Embryonic facial prominence (tissue), 1 donor: ENCODE results near the gene DUSP1.

ENCODE experiments used
- DNase-seq: peaks from one replicate; pipeline ENCODE4 v3.0.0-alpha.2; 2016; ENCODE audit errors: extremely low spot score

DUSP1 gene

DNA sequence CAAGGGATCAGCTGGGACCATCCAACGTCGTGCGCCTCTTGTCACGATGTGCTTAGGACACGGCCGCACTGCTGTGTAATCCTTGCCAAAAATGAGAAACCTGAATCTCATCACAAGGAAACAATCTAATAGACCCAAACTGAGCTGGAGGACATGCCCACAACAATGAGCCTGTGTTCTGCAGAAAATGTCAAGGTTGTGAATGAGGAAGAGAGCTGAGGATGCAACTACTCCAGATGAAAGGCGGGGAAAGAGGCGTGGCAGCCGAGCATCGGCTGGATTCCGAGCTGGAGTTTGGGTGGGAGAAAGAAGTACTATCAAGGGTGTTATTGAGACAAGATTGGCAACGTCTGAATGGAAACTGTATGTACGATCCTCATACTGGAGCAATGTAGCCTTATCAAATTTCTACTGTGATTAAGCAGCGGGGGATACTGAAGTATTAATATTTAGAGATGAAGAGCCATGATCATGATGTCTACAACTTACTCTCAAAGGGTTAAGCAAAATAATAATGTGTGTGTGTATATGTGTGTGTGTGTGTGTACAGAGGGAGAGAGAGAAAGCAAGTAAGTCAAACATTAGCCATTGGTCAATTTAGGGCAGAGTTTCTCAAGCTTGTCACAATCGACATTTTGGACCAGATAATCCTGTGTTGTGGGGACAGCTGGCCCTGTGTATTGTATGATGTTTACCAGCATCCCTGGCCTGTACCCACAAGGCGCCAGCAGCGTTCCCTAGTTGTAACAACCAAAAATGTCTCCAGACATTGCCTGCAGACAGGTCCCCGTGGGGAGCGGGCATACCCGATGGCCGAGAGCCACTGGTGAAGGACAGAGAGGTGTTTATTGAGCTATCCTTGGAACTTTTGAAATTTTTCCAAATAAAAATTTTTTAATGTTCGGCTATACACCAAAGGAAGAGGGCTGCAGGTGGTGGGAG lies 46.5 kb downstream of the DUSP1 start:
- DNase-seq = no peak

- no peak for DNase-seq
Measured at GRCh38 chr5:172723508-172723907, 47.5 kb downstream of the DUSP1 start.

- no peak for DNase-seq
Measured at GRCh38 chr5:172722327-172722815, 48.6 kb downstream of the DUSP1 start.

GRCh38 chr5:172721455-172722326 lies 49.3 kb downstream of the DUSP1 start:
- DNase-seq = no peak

- DNase-seq = no peak
Measured at GRCh38 chr5:172720655-172721054, 50.3 kb downstream of the DUSP1 start.

- no peak for DNase-seq
Measured at GRCh38 chr5:172719211-172719610, 51.8 kb downstream of the DUSP1 start.

GRCh38 chr5:172718527-172719114 lies 52.4 kb downstream of the DUSP1 start:
- DNase-seq = no peak
